Endothelial cell (in vitro differentiated cells): ENCODE measurements around the gene TSC22D3. TPM values are rescaled to one million over a fixed set of nuclear protein-coding genes. Genes with fewer than 3 reads are reported as not detected.
"Not testable (repeated sequence)": the region's sequence is repeated elsewhere in the genome, so short reads cannot be mapped to it uniquely, and the experiment has no call there.

ENCODE experiments used
- DNase-seq: peaks from one replicate; pipeline ENCODE4 v3.0.0; 2021; ENCODE audit warnings: low spot score
- H3K27ac Mint-ChIP-seq: one replicate; pipeline ENCODE4 v1.8.0; 2021; ENCODE audit warnings: mixed read lengths, inconsistent platforms; ENCODE audit not compliant: unreplicated experiment
- H3K27me3 Mint-ChIP-seq: one replicate; pipeline ENCODE4 v1.8.0; 2021; ENCODE audit warnings: mild to moderate bottlenecking, moderate library complexity, mixed read lengths, inconsistent platforms; ENCODE audit not compliant: unreplicated experiment
- H3K36me3 Mint-ChIP-seq: one replicate; pipeline ENCODE4 v1.8.0; 2021; ENCODE audit warnings: mild to moderate bottlenecking, low read depth, mixed read lengths, inconsistent platforms; ENCODE audit not compliant: unreplicated experiment
- H3K4me1 Mint-ChIP-seq: one replicate; pipeline ENCODE4 v1.8.0; 2021; ENCODE audit warnings: mild to moderate bottlenecking, mixed read lengths, inconsistent platforms; ENCODE audit not compliant: unreplicated experiment
- H3K4me3 Mint-ChIP-seq: one replicate; pipeline ENCODE4 v1.8.0; 2021; ENCODE audit warnings: mild to moderate bottlenecking, mixed read lengths, inconsistent platforms; ENCODE audit not compliant: unreplicated experiment
- H3K9me3 Mint-ChIP-seq: one replicate; pipeline ENCODE4 v1.8.0; 2021; ENCODE audit warnings: mixed read lengths, inconsistent platforms; ENCODE audit not compliant: unreplicated experiment
- CTCF ChIP-seq: fragments of 200-600 bp; sonication (generic); IDR thresholded peaks from one replicate; pipeline ENCODE4 v1.5.0; 2021; ENCODE audit warnings: antibody characterized with exemption; ENCODE audit not compliant: unreplicated experiment
- total RNA-seq: library from RNA; stranded (reverse); fragmentation: NEBNext Ultra II Directional; extraction: Animal tissue kit (Norgen Biotek cat#: 25700); gene quantifications from one replicate; pipeline ENCODE4 v1.2.1, GENCODE V29; 2021; ENCODE audit not compliant: unreplicated experiment

Gene TSC22D3
- total RNA-seq, 1 donor from 2014 or later, result 68.7 TPM

- no peak for TF ChIP-seq CTCF
- Mint-ChIP-seq H3K4me3 (no peak overlapping the region), H3K27me3 (peaks cover 1% of the 10 kb centered on the region), H3K4me1 (peaks cover 8% of the 10 kb centered on the region), H3K36me3 (no peaks in the 10 kb centered on the region), H3K27ac (no peak overlapping the region), H3K9me3 (no peaks in the 10 kb centered on the region)
- no peak for DNase-seq
Measured at GRCh38 chrX:107699616-107700015, 76.0 kb downstream of the TSC22D3 start.

- no peak for TF ChIP-seq CTCF
- H3K36me3 Mint-ChIP-seq, result peaks cover 6% of the 10 kb centered on the region
- H3K4me3 Mint-ChIP-seq, result no peak overlapping the region
- no peak overlapping the region for H3K27ac Mint-ChIP-seq
- no peaks in the 10 kb centered on the region for H3K9me3 Mint-ChIP-seq
- peaks cover 14% of the 10 kb centered on the region for H3K4me1 Mint-ChIP-seq
- no peak for DNase-seq
- H3K27me3 Mint-ChIP-seq, result peaks cover 9% of the 10 kb centered on the region
Measured at GRCh38 chrX:107691024-107691448, 84.6 kb downstream of the TSC22D3 start.

- Mint-ChIP-seq H3K27ac (no peak overlapping the region), H3K27me3 (peaks cover 13% of the 10 kb centered on the region), H3K4me3 (no peak overlapping the region), H3K36me3 (peaks cover 6% of the 10 kb centered on the region), H3K4me1 (peaks cover 36% of the 10 kb centered on the region), H3K9me3 (no peaks in the 10 kb centered on the region)
- DNase-seq, result no peak
- TF ChIP-seq CTCF, result no peak
Measured at GRCh38 chrX:107687445-107687844, 88.1 kb downstream of the TSC22D3 start.

GRCh38 chrX:107686792-107687191, 88.8 kb downstream of the TSC22D3 start:
- peaks cover 16% of the 10 kb centered on the region for H3K27me3 Mint-ChIP-seq
- peaks cover 36% of the 10 kb centered on the region for H3K4me1 Mint-ChIP-seq
- no peaks in the 10 kb centered on the region for H3K9me3 Mint-ChIP-seq
- TF ChIP-seq CTCF, result no peak
- peaks cover 6% of the 10 kb centered on the region for H3K36me3 Mint-ChIP-seq
- no peak for DNase-seq
- H3K27ac Mint-ChIP-seq, result no peak overlapping the region
- H3K4me3 Mint-ChIP-seq, result no peak overlapping the region

- Mint-ChIP-seq H3K4me3 (no peak overlapping the region), H3K27ac (no peak overlapping the region), H3K36me3 (peaks cover 6% of the 10 kb centered on the region), H3K4me1 (peaks cover 38% of the 10 kb centered on the region), H3K27me3 (peaks cover 16% of the 10 kb centered on the region), H3K9me3 (no peaks in the 10 kb centered on the region)
- DNase-seq, result no peak
- TF ChIP-seq CTCF, result no peak
Measured at GRCh38 chrX:107686026-107686425, 89.6 kb downstream of the TSC22D3 start.

GRCh38 chrX:107685586-107685985, 90.0 kb downstream of the TSC22D3 start:
- Mint-ChIP-seq H3K4me1 (peaks cover 42% of the 10 kb centered on the region), H3K27me3 (peaks cover 16% of the 10 kb centered on the region)
- H3K4me3 Mint-ChIP-seq, H3K9me3 Mint-ChIP-seq, DNase-seq, H3K36me3 Mint-ChIP-seq, H3K27ac Mint-ChIP-seq: not testable (repeated sequence)
